ENCODE results near the gene CEND1.
A peak's percentile ranks its signal among the peaks of the same experiment; 100 is the strongest.

Gene CEND1

GRCh38 chr11:827146-827896, 37.4 kb upstream of the CEND1 start:
- no peak for DNase-seq

- DNase-seq = no peak
These were observed 36.9 kb upstream of the CEND1 start for GRCh38 chr11:826836-827145.

- no peak for DNase-seq
These were observed 36.3 kb upstream of the CEND1 start for GRCh38 chr11:826227-826621.

- no peak for DNase-seq
These were observed 35.7 kb upstream of the CEND1 start for GRCh38 chr11:825366-826226.

- DNase-seq = no peak
These were observed 35.1 kb upstream of the CEND1 start for GRCh38 chr11:824942-825341.

GRCh38 chr11:824292-824880, 34.5 kb upstream of the CEND1 start:
- DNase-seq = no peak

- DNase-seq = no peak
These were observed 33.8 kb upstream of the CEND1 start for GRCh38 chr11:823441-824291.

- no peak for DNase-seq
These were observed 31.9 kb upstream of the CEND1 start for GRCh38 chr11:821512-822371.

- no peak for DNase-seq
These were observed 31.0 kb upstream of the CEND1 start for GRCh38 chr11:820655-821511.

- DNase-seq = no peak
These were observed 30.2 kb upstream of the CEND1 start for GRCh38 chr11:819943-820649.

GRCh38 chr11:819129-819931, 29.4 kb upstream of the CEND1 start:
- peak; percentile 92 for DNase-seq

GRCh38 chr11:818396-819128, 28.7 kb upstream of the CEND1 start, which contains the start of gene PNPLA2:
TSS of gene PNPLA2 (plus strand) at chr11:818914. CDS start at chr11:819719, 805 bp downstream.
- DNase-seq = no peak

- DNase-seq = no peak
These were observed 26.5 kb upstream of the CEND1 start for GRCh38 chr11:816433-816779.

- no peak for DNase-seq
These were observed 26.0 kb upstream of the CEND1 start for GRCh38 chr11:815675-816432.

GRCh38 chr11:813456-814096, 23.7 kb upstream of the CEND1 start:
- no peak for DNase-seq

GRCh38 chr11:813072-813455, 23.2 kb upstream of the CEND1 start:
- no peak for DNase-seq

- DNase-seq = no peak
These were observed 22.5 kb upstream of the CEND1 start for GRCh38 chr11:812390-812789.

All from left hindlimb (tissue), 1 donor.